Ovary (tissue), 3 donors: Measurements from ENCODE around the gene KLHL18.

Experiments
- CTCF ChIP-seq, 3 donors: fragments of 450-650 bp in 2 of 3; fragments of 200-600 bp in 1 of 3; IDR thresholded peaks; one replicate each; pipeline versions ENCODE4 v1.5.1 to v1.8.0; 2016 to 2022; ENCODE audit warnings: antibody characterized with exemption in 3 of 3, mild to moderate bottlenecking in 1 of 3
- POLR2A ChIP-seq: fragments of 450-650 bp; IDR thresholded peaks from one replicate; pipeline ENCODE4 v1.6.1; 2017; ENCODE audit warnings: antibody characterized with exemption, mild to moderate bottlenecking, moderate library complexity
- donor health status: DM: no; HTN: no; CAD: no.

GRCh38 chr3:47348411-47349154, 65.8 kb downstream of the KLHL18 start:
- TF ChIP-seq CTCF (IDR thresholded peaks at IDR 0.05) (no peak), POLR2A (no peak)
